GM18499 (cell line): ENCODE data around the gene LYPLA2.
"Not testable (repeated sequence)": the region's sequence is repeated elsewhere in the genome, so short reads cannot be mapped to it uniquely, and the experiment has no call there.

Source experiments
- ATAC-seq: cut with Tn5 transposase; IDR thresholded peaks from one replicate; pipeline ENCODE4 v1.9.1; 2021; ENCODE audit warnings: moderate number of reproducible peaks; ENCODE audit not compliant: insufficient read depth, unreplicated experiment

Gene LYPLA2

GRCh38 chr1:23799570-23800399, 8.8 kb downstream of the LYPLA2 start:
- ATAC-seq = no peak

- no peak for ATAC-seq
Measured at GRCh38 chr1:23800400-23801337, 9.7 kb downstream of the LYPLA2 start, which contains the start of gene GALE. Gene GALE, minus strand, starts transcription at chr1:23800754. Its CDS starts 1,747 bp downstream, at chr1:23799007.

- ATAC-seq = no peak
Measured at GRCh38 chr1:23801338-23801748, 10.4 kb downstream of the LYPLA2 start.

GRCh38 chr1:23801876-23802275, 10.9 kb downstream of the LYPLA2 start:
- ATAC-seq = no peak

- ATAC-seq = not testable (repeated sequence)
Measured at GRCh38 chr1:23802809-23803342, 11.9 kb downstream of the LYPLA2 start.

GRCh38 chr1:23803674-23804073, 12.7 kb downstream of the LYPLA2 start:
- ATAC-seq = no peak

- no peak for ATAC-seq
Measured at GRCh38 chr1:23804183-23804835, 13.4 kb downstream of the LYPLA2 start.

GRCh38 chr1:23805025-23805424, 14.1 kb downstream of the LYPLA2 start:
- ATAC-seq = no peak

GRCh38 chr1:23806280-23806679, 15.3 kb downstream of the LYPLA2 start:
- no peak for ATAC-seq

- ATAC-seq = no peak
Measured at GRCh38 chr1:23807453-23807852, 16.5 kb downstream of the LYPLA2 start.

GRCh38 chr1:23809751-23810171, 18.8 kb downstream of the LYPLA2 start:
- ATAC-seq = no peak

- ATAC-seq = no peak
Measured at GRCh38 chr1:23810818-23811540, 20.0 kb downstream of the LYPLA2 start.

- ATAC-seq = no peak
Measured at GRCh38 chr1:23814016-23814415, 23.1 kb downstream of the LYPLA2 start.

- no peak for ATAC-seq
Measured at GRCh38 chr1:23816361-23816760, 25.4 kb downstream of the LYPLA2 start.

GRCh38 chr1:23816906-23817305, 26.0 kb downstream of the LYPLA2 start:
- no peak for ATAC-seq

- no peak for ATAC-seq
Measured at GRCh38 chr1:23817633-23818032, 26.7 kb downstream of the LYPLA2 start.

GRCh38 chr1:23823767-23824166, 32.8 kb downstream of the LYPLA2 start:
- no peak for ATAC-seq

- ATAC-seq = no peak
Measured at GRCh38 chr1:23824711-23825075, 33.7 kb downstream of the LYPLA2 start.

GRCh38 chr1:23825076-23825761, 34.3 kb downstream of the LYPLA2 start, which contains the start of gene HMGCL:
Gene HMGCL, minus strand, starts transcription at chr1:23825429. Its CDS starts 14 bp downstream, at chr1:23825415.
- no peak for ATAC-seq
